Neuronal stem cell (in vitro differentiated cells): Measurements from ENCODE around the gene FTCDNL1.

ENCODE experiments used
- DNase-seq: peaks from one replicate; pipeline ENCODE4 v3.0.0-alpha.2; 2013; ENCODE audit warnings: low spot score
- H2AFZ ChIP-seq: one replicate; pipeline ENCODE4 v1.6.1; 2013; ENCODE audit warnings: mild to moderate bottlenecking, low read length, inconsistent platforms
- H2AK5ac ChIP-seq: 2 replicates; pipeline ENCODE4 v1.6.1; 2013; ENCODE audit warnings: low read depth, mild to moderate bottlenecking, inconsistent platforms, low read length, moderate library complexity, mixed read lengths
- H2BK120ac ChIP-seq: 2 replicates; pipeline ENCODE4 v1.6.1; 2013; ENCODE audit warnings: low read depth, mild to moderate bottlenecking, inconsistent platforms, low read length, moderate library complexity, mixed read lengths
- H2BK12ac ChIP-seq: one replicate; pipeline ENCODE4 v1.6.1; 2013; ENCODE audit warnings: low read length, inconsistent platforms
- H2BK15ac ChIP-seq: 2 replicates; pipeline ENCODE4 v1.6.1; 2013; ENCODE audit warnings: mild to moderate bottlenecking, low read length, inconsistent platforms, mixed read lengths
- H2BK5ac ChIP-seq: one replicate; pipeline ENCODE4 v1.6.1; 2013; ENCODE audit warnings: inconsistent platforms, mild to moderate bottlenecking, low read length, moderate library complexity
- H3K14ac ChIP-seq: one replicate; pipeline ENCODE4 v1.6.1; 2013; ENCODE audit warnings: low read length, inconsistent platforms
- H3K18ac ChIP-seq: 2 replicates; pipeline ENCODE4 v1.6.1; 2013; ENCODE audit warnings: low read length, inconsistent platforms
- H3K23ac ChIP-seq: 2 replicates; pipeline ENCODE4 v1.6.1; 2013; ENCODE audit warnings: low read depth, mild to moderate bottlenecking, mixed read lengths, low read length, inconsistent platforms; ENCODE audit not compliant: poor library complexity
- H3K27ac ChIP-seq: replicated peaks from 3 replicates; pipeline ENCODE4 v1.5.1; 2013; ENCODE audit warnings: low read length, inconsistent platforms
- H3K27me3 ChIP-seq, 3 experiments: 2 replicates each; pipeline ENCODE4 v1.6.1; 2013; ENCODE audit warnings: low read length in 3 of 3, mild to moderate bottlenecking in 2 of 3, inconsistent platforms in 1 of 3, low read depth in 1 of 3, mixed read lengths in 1 of 3, moderate library complexity in 1 of 3; ENCODE audit not compliant: control insufficient read depth in 3 of 3, insufficient read depth in 3 of 3
- H3K36me3 ChIP-seq, 2 donors: replicated peaks in 1 of 2; 2 replicates each; pipeline ENCODE4 v1.6.1; 2013; ENCODE audit warnings: low read length in 2 of 2; ENCODE audit not compliant: control insufficient read depth in 2 of 2, insufficient read depth in 2 of 2
- H3K4ac ChIP-seq: 2 replicates; pipeline ENCODE4 v1.6.1; 2013; ENCODE audit warnings: inconsistent platforms, mild to moderate bottlenecking, low read length, moderate library complexity
- H3K4me1 ChIP-seq, 2 donors: 1 replicate in 1 of 2; 2 replicates in 1 of 2; pipeline ENCODE4 v1.6.1; 2013; ENCODE audit warnings: low read length in 2 of 2, low read depth in 1 of 2; ENCODE audit not compliant: control insufficient read depth in 2 of 2, insufficient read depth in 1 of 2
- H3K4me2 ChIP-seq: one replicate; pipeline ENCODE4 v1.6.1; 2013; ENCODE audit warnings: mild to moderate bottlenecking, low read length, inconsistent platforms; ENCODE audit not compliant: insufficient read depth, poor library complexity, severe bottlenecking
- H3K4me3 ChIP-seq, 2 donors: 2 replicates each; pipeline ENCODE4 v1.5.1; 2013; ENCODE audit warnings: low read length in 2 of 2, mild to moderate bottlenecking in 2 of 2, inconsistent platforms in 1 of 2, moderate library complexity in 1 of 2
- H3K79me1 ChIP-seq: one replicate; pipeline ENCODE4 v1.6.1; 2013; ENCODE audit warnings: low read depth, mild to moderate bottlenecking, inconsistent platforms, low read length, moderate library complexity
- H3K9ac ChIP-seq: one replicate; pipeline ENCODE4 v1.6.1; 2013; ENCODE audit warnings: mild to moderate bottlenecking, low read depth, low read length, inconsistent platforms; ENCODE audit not compliant: poor library complexity
- H3K9me3 ChIP-seq, 2 donors: replicated peaks in 1 of 2; 2 replicates each; pipeline versions ENCODE3 to v1.6.1; 2013; ENCODE audit warnings: low read length in 2 of 2, mild to moderate bottlenecking in 2 of 2, inconsistent platforms in 1 of 2, low read depth in 1 of 2, mixed read lengths in 1 of 2, moderate library complexity in 1 of 2; ENCODE audit not compliant: control insufficient read depth in 2 of 2, insufficient read depth in 1 of 2
- H4K8ac ChIP-seq: one replicate; pipeline ENCODE4 v1.6.1; 2013; ENCODE audit warnings: low read depth, mild to moderate bottlenecking, inconsistent platforms, low read length, moderate library complexity
- H4K91ac ChIP-seq: one replicate; pipeline ENCODE4 v1.6.1; 2013; ENCODE audit warnings: low read length, low read depth, mild to moderate bottlenecking, inconsistent platforms; ENCODE audit not compliant: poor library complexity
- WGBS, 2 donors: extraction: QIAGEN DNeasy Blood & Tissue Kit; methylation state at CpG; one replicate each; pipeline ENCODE4 v1.1.7; 2013; ENCODE audit warnings: missing lambda C conversion rate in 2 of 2, mixed read lengths in 1 of 2; ENCODE audit not compliant: insufficient read length in 2 of 2, insufficient replicate concordance in 1 of 2; ENCODE audit errors: extremely low coverage in 2 of 2; 5-methylcytosine and 5-hydroxymethylcytosine counted together

Gene FTCDNL1

DNA sequence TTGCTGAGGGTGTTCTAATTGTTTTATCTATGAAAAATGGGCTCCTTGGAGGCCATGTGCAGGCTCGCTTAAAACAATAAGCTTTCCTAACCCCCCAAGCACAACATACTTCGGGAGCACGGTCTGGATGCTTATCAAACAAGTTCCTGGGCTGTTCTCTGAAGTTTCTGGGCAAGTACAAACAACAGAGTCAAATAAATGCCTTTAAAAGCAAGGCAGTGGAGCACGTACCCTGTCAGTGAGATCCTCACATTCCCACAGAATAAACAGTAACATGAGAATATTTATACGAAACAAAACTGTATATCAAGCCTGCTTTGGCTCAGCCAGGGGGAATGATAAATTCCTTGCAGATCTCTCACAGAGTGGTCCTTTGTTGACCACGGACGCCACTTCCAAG lies 44.8 kb downstream of the FTCDNL1 start:
- Histone ChIP-seq H2AK5ac (no peak overlapping the region), H3K27ac (no peak overlapping the region), H2AFZ (no peak overlapping the region), H3K4ac (no peak overlapping the region), H3K14ac (no peak overlapping the region), H3K4me1 (no peaks in the 10 kb centered on the region), H2BK15ac (no peak overlapping the region), H3K27me3 (no peaks in the 10 kb centered on the region), H2BK120ac (no peak overlapping the region), H3K4me3 (no peak overlapping the region), H3K36me3 (no peaks in the 10 kb centered on the region), H3K9me3 (no peaks in the 10 kb centered on the region), H3K18ac (no peak overlapping the region), H3K4me2 (no peak overlapping the region), H2BK5ac (no peak overlapping the region), H3K9ac (no peak overlapping the region), H4K8ac (no peak overlapping the region), H3K23ac (no peak overlapping the region), H2BK12ac (no peak overlapping the region), H4K91ac (no peak overlapping the region), H3K79me1 (no peaks in the 10 kb centered on the region)
- no CpG with 5 or more reads among the region's 7 CpGs for WGBS, 2 donors
- DNase-seq = no peak

DNA sequence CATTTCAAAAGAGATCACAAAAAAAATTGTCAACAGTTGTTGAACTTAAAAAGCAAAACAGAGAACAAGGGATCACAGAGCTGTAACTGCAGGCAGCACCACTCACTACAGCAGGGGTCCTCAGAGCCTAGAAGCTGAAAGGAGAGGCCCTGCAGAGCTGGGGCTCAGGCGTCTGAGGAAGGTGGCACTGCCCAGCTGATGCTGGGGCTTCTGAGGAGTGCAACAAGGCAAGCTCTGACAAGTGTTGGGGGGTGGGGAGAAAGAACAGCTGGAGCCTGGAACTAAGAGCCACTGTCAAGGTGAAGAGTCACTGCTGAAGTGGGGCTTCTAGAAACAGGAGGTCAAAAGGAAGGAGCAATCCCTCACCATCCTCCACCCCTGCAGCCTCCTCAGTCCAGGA lies 46.2 kb downstream of the FTCDNL1 start:
- Histone ChIP-seq H3K18ac (no peak overlapping the region), H4K8ac (no peak overlapping the region), H2BK12ac (no peak overlapping the region), H2AK5ac (no peak overlapping the region), H3K9ac (no peak overlapping the region), H2BK15ac (no peak overlapping the region), H3K14ac (no peak overlapping the region), H2BK120ac (no peak overlapping the region), H3K23ac (no peak overlapping the region), H3K79me1 (no peaks in the 10 kb centered on the region), H3K4ac (no peak overlapping the region), H4K91ac (no peak overlapping the region), H2AFZ (peak overlapping the region; percentile 40), H2BK5ac (no peak overlapping the region), H3K4me3 (no peak overlapping the region), H3K27me3 (no peaks in the 10 kb centered on the region), H3K4me2 (no peak overlapping the region), H3K4me1 (no peaks in the 10 kb centered on the region), H3K9me3 (no peaks in the 10 kb centered on the region), H3K27ac (no peak overlapping the region), H3K36me3 (no peaks in the 10 kb centered on the region)
- WGBS, 2 donors = no CpG with 5 or more reads among the region's 1 CpG
- DNase-seq = no peak

DNA sequence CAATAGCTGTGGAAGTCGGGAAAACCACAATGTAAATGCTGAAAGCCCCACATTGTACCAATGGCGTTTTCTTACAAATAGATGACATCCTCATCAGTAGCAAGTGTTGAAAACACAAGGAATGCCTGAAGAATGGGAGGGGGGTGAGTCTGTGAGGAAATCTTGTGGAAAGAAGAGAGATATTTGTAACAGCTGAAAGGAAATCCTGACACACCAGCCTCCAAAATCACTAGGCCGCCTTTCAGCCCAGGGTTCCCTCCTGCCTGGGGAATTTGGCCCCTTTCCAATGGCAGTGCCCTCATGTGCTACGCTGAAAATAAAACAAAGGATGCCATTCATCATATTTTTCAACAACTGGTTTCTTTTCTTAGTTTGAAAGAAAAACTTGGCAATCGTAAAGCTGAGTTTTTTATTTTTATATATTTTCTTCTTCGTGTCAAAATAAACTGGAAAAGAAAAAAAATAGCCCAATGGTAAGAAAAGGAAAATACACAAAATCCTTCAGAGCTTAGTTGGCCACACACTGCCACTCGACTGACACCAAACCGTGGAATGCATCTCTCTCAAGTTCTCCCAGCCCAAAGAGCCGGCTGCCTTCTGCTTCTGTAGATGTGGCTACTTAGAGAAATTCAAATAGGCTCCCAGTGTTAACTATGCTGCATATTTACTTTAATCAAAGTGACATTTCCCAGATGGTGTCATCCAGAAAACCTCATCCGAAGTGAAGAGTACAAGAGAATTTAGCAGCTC lies 52.0 kb downstream of the FTCDNL1 start:
- no peaks in the 10 kb centered on the region for H3K9me3 ChIP-seq
- no peak overlapping the region for H3K27ac ChIP-seq
- H2BK5ac ChIP-seq = no peak overlapping the region
- H2BK12ac ChIP-seq = no peak overlapping the region
- H3K9ac ChIP-seq = no peak overlapping the region
- no peak overlapping the region for H4K91ac ChIP-seq
- H3K4me2 ChIP-seq = no peak overlapping the region
- H3K79me1 ChIP-seq = no peaks in the 10 kb centered on the region
- no peak overlapping the region for H3K23ac ChIP-seq
- no peak overlapping the region for H3K4me3 ChIP-seq
- no peak overlapping the region for H2AK5ac ChIP-seq
- peaks cover 0 to 5% (median 0%) of the 10 kb centered on the region in 3 experiments for H3K27me3 ChIP-seq
- no peak overlapping the region for H2BK15ac ChIP-seq
- no peak overlapping the region for H2AFZ ChIP-seq
- DNase-seq = no peak
- H3K14ac ChIP-seq = no peak overlapping the region
- no peak overlapping the region for H3K18ac ChIP-seq
- no peak overlapping the region for H3K4ac ChIP-seq
- H3K4me1 ChIP-seq = peaks cover 0 to 3% of the 10 kb centered on the region in 2 donors
- H4K8ac ChIP-seq = no peak overlapping the region
- no peak overlapping the region for H2BK120ac ChIP-seq
- no CpG with 5 or more reads among the region's 10 CpGs for WGBS, 2 donors
- no peaks in the 10 kb centered on the region for H3K36me3 ChIP-seq

DNA sequence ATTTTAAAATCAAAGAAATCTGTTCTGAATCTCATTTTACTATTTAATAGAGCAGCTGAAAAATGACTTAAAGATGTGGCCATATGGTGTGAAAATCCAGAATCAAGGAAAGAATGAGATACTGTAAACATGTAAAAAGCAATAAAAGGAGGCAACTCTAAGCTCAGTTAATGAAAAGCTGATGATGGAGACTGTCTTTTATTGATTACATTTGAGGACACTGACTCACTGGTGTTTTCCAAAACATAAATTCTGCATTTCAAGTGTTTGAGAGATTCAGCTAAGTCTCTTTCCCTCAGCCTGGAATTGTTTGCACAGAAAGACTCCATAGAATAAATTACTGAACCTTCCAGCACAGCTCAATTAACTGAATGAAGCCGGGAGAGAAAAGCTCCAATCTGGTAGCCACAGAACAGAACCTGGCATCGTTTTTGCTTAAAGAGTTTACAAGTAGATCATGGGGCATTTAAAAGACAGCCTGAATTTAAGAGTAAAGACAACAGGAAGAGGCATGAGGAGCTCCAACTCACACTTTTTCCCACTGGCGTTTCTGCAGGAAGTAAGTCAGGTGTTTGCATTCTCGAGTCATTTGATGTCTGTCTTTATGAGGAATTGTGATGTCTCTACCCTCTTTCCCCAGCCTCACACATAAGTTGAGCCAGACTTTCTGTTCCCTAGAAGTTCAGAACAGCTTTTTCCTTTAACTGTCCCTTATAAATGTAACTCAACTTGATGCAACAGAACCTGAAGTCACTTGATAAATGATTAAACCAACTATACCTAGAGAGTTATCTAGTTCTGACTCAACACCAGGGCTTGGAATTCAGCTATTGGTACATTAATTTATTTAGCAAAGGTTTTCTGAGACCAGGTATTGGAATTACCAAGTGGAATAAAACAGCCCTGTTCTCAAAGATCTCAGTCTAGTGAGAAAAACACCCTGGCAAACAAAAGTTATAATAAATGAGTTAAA lies 53.3 kb downstream of the FTCDNL1 start:
- H3K27me3 ChIP-seq = peaks cover 0 to 5% (median 0%) of the 10 kb centered on the region in 3 experiments

More for the DNA sequence above, 53.3 kb downstream of the FTCDNL1 start:
- Histone ChIP-seq H3K4me1 (peaks cover 0 to 3% of the 10 kb centered on the region in 2 donors), H4K91ac (no peak overlapping the region), H4K8ac (no peak overlapping the region), H3K18ac (no peak overlapping the region), H2BK15ac (no peak overlapping the region), H2BK12ac (no peak overlapping the region), H3K9ac (no peak overlapping the region), H3K4me2 (no peak overlapping the region), H3K27ac (no peak overlapping the region), H3K79me1 (no peaks in the 10 kb centered on the region), H2AK5ac (no peak overlapping the region), H3K14ac (no peak overlapping the region), H3K36me3 (no peaks in the 10 kb centered on the region), H2BK5ac (no peak overlapping the region), H2BK120ac (no peak overlapping the region), H3K9me3 (no peaks in the 10 kb centered on the region), H2AFZ (no peak overlapping the region), H3K4ac (no peak overlapping the region), H3K4me3 (no peak overlapping the region), H3K23ac (no peak overlapping the region)
- no CpG with 5 or more reads among the region's 4 CpGs for WGBS, 2 donors
- no peak for DNase-seq
